Activated T-cell treated with anti-CD3 and anti-CD28 coated beads, Interleukin-2, amount 50 U/mL, for 72 hours (primary cell): ENCODE measurements around the gene PGAP3. TPM values are rescaled to one million over a fixed set of nuclear protein-coding genes. Genes with fewer than 3 reads are reported as not detected.
A peak's percentile ranks its signal among the peaks of the same experiment; 100 is the strongest.

Experiments used
- ATAC-seq, 2 donors: fragments of 150-1000 bp; cut with Tn5 transposase; replicated peaks in 1 of 2; 2 replicates each; pipeline ENCODE4 v1.10.0; 2021; ENCODE audit warnings: moderate library complexity in 2 of 2, mild to moderate bottlenecking in 1 of 2
- DNase-seq, 2 donors: peaks; one replicate each; pipeline ENCODE4 v3.0.0; 2021 to 2022; ENCODE audit warnings: mixed read lengths in 1 of 2
- H3K27ac Mint-ChIP-seq: one replicate; pipeline ENCODE4 v1.8.0; 2022; ENCODE audit warnings: mild to moderate bottlenecking, moderate library complexity, mixed read lengths
- H3K27me3 Mint-ChIP-seq: one replicate; pipeline ENCODE4 v1.8.0; 2022; ENCODE audit warnings: low read depth, mixed read lengths
- H3K36me3 Mint-ChIP-seq, 2 donors: one replicate each; pipeline ENCODE4 v1.8.0; 2022; ENCODE audit warnings: mixed read lengths in 2 of 2, mild to moderate bottlenecking in 1 of 2; ENCODE audit not compliant: insufficient read depth in 2 of 2
- H3K4me1 Mint-ChIP-seq: one replicate; pipeline ENCODE4 v1.8.0; 2022; ENCODE audit warnings: low read depth, mixed read lengths
- H3K4me3 Mint-ChIP-seq, 2 donors: one replicate each; pipeline ENCODE4 v1.8.0; 2022; ENCODE audit warnings: mild to moderate bottlenecking in 2 of 2, mixed read lengths in 2 of 2, moderate library complexity in 2 of 2
- H3K9me3 Mint-ChIP-seq, 2 donors: one replicate each; pipeline ENCODE4 v1.8.0; 2022; ENCODE audit warnings: mixed read lengths in 2 of 2
- total RNA-seq, 2 donors: library from RNA; stranded (reverse); gene quantifications; one replicate each; pipeline ENCODE4 v1.2.3, GENCODE V29; 2022

The PGAP3 gene
- total RNA-seq, 2 donors from 2014 or later: 8.5 to 12.8 TPM

- Mint-ChIP-seq H3K9me3 (no peaks in the 10 kb centered on the region), H3K4me3 (peak within 1 kb of the TSS; percentile 73 to 77), H3K27ac (no peak within 1 kb of the TSS)
Measured at GRCh38 chr17:39626171-39627046, 61.4 kb downstream of the PGAP3 start, which contains the start of gene PPP1R1B. TSS of gene PPP1R1B (plus strand) at chr17:39626952. CDS start at chr17:39627393, 441 bp downstream.

GRCh38 chr17:39625198-39625785, 62.6 kb downstream of the PGAP3 start:
- peaks cover 38% of the 10 kb centered on the region for H3K27me3 Mint-ChIP-seq
- H3K4me1 Mint-ChIP-seq: peaks cover 35% of the 10 kb centered on the region
- ATAC-seq: no peak
- H3K9me3 Mint-ChIP-seq: no peaks in the 10 kb centered on the region
- DNase-seq: no peak
- no peaks in the 10 kb centered on the region for H3K36me3 Mint-ChIP-seq
- no peak overlapping the region for H3K27ac Mint-ChIP-seq
- H3K4me3 Mint-ChIP-seq: no peak overlapping the region

More at GRCh38 chr17:39626171-39627046, 61.4 kb downstream of the PGAP3 start, which contains the start of gene PPP1R1B:
- ATAC-seq (no peak), DNase-seq (peak; percentile 33 to 40)
- H3K36me3 Mint-ChIP-seq: no peaks in the 10 kb centered on the region
- peaks cover 41% of the 10 kb centered on the region for H3K4me1 Mint-ChIP-seq
- peaks cover 45% of the 10 kb centered on the region for H3K27me3 Mint-ChIP-seq

DNA sequence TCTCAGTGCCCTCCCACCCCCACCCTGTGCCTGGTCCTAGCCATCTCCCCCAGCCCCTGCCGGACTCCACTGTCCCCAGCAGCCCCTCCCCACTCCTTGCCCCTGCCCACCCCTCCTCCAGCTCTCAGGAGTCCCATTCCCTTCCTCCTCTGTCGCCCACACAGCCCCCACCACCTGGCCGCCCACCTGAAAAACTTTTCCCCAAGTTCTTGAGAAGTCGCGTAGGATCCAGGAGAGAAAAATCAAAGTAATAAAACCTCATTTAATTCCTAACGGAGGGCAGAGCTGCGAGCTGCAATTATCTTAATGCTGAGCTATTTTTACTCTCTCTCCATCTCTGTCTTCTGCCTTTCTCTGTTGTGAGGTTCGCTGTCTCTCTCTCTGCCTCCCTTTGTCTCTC, 63.5 kb downstream of the PGAP3 start:
- Mint-ChIP-seq H3K36me3 (no peaks in the 10 kb centered on the region), H3K9me3 (no peaks in the 10 kb centered on the region), H3K27ac (no peak overlapping the region), H3K4me3 (no peak overlapping the region), H3K4me1 (peaks cover 35% of the 10 kb centered on the region), H3K27me3 (peaks cover 44% of the 10 kb centered on the region)
- DNase-seq: no peak
- no peak for ATAC-seq

DNA sequence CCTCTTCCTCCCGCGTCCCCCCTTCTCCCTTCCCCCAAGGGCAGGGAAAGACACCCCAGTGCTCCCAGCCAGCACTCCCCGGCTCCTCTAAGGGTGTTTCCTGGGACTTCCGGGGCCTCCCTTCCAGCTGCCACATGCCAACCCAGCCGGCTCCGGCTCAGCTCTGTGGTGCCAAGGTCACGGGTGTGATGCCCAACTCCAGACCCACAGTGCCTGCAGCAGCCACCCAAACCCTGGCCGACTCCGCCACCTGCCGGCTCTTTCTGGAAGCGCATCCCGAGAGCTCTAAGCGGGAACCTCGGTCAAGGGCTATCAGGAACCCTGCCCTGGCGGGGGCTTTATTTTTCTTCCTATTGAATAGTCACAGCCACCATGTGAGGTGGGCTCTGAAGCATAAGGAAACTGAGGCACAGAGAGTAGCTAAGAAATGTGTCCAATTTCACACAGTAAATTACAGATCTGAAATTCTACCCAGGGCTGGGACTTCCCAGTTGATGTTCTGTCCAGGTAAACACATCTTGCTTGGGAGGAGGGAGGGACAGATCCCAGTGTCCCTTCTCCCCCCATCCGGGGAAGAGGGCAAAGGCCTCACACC, 64.4 kb downstream of the PGAP3 start:
- no peak overlapping the region for H3K27ac Mint-ChIP-seq

DNA sequence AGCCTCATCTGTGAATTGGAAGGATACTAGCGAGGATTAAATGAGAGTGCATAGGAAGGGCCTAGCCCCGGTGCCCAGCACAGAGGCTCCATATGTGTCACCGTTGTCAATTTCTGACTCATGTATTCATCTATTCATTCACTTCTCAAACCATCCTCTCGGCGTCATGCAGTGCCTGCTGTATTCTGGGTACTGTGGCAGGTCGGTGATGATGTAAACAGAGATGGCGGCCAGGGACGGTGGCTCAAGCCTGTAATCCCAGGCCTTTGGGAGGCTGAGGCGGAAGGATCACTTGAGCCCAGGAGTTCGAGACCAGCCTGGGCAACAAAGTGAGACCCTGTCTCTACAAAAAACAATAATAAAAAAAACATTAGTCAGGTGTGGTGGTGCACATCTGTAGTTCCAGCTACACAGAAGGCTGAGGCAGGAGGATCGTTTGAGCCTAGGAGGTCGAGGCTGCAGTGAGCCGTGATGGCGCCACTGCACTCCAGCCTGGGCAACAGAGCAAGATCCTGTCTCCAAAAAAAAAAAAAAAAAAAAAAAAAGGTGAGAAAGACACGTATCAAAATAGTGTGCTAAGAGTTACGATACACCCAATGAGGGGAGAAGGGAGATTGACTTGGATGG, 65.4 kb downstream of the PGAP3 start:
- Mint-ChIP-seq H3K9me3 (no peaks in the 10 kb centered on the region), H3K4me1 (peaks cover 35% of the 10 kb centered on the region), H3K4me3 (peak overlapping the region; percentile 87 to 93), H3K27ac (peak overlapping the region; percentile 86), H3K36me3 (no peaks in the 10 kb centered on the region), H3K27me3 (peaks cover 31% of the 10 kb centered on the region)
- ATAC-seq (peak; percentile 83 to 88), DNase-seq (peak; percentile 69 to 75)

More for the DNA sequence above, 64.4 kb downstream of the PGAP3 start:
- peak; percentile 89 to 93 for DNase-seq
- Mint-ChIP-seq H3K27me3 (peaks cover 40% of the 10 kb centered on the region), H3K9me3 (no peaks in the 10 kb centered on the region), H3K36me3 (no peaks in the 10 kb centered on the region), H3K4me1 (peaks cover 35% of the 10 kb centered on the region), H3K4me3 (peak overlapping the region; percentile 70 to 93)
- ATAC-seq: peak; percentile 47 to 50

DNA sequence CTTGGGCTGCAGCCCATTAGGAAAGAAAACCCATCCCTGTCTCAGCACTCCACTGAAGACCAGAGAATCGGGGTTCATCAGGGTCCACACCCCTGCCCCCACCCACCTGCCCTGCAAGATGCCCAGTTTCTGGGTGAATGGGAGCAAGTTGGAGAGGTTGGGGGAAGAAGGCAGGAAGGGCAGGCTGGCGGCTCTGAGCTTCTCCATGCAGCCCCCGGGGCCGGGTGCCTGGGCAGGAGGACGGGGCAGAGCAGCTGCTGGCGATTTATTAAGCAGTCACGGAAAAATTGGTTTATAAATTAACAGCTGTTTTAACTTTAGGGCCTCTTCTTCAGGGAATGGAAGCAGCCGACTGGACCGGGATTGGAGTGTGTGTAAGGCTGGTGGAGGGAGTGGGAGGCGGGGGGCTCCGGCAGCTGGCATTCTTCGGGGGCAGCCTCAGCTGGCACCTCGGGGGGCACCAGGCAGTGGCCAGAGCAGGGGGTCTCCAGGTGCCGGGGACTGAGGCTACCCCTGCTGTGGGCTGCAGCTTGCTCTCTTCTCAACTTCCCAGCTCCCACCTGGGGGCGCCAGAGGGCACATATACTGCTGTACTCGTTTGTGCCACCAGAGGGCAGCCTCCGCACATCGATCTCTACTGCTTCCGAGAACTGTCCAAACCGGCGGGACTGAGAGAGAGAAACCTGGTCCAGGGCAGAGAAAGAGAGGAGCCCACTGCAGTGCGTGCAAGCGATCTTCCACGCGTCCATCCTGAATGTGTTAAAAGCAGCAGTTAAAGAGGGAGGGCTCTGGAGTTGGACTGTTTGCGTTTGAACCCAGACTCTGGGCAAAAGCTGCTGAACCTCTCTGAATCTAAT, 66.1 kb downstream of the PGAP3 start:
- Mint-ChIP-seq H3K4me1 (peaks cover 33% of the 10 kb centered on the region), H3K4me3 (peak overlapping the region; percentile 87 to 93), H3K27me3 (peaks cover 29% of the 10 kb centered on the region), H3K27ac (peak overlapping the region; percentile 86), H3K9me3 (no peaks in the 10 kb centered on the region), H3K36me3 (no peaks in the 10 kb centered on the region)
- DNase-seq (peak; percentile 81 to 92), ATAC-seq (peak; percentile 50 to 61)

Other genes starting within 250 kb of the PGAP3 start
- 10 to 100 TPM; 79.7 to 88.3 TPM for gene MED1, start 236.8 kb downstream of the PGAP3 start, total RNA-seq
- 10 to 100 TPM; 69.4 to 75.9 TPM for gene CDK12, start 226.6 kb downstream of the PGAP3 start, total RNA-seq
- not detected for gene NEUROD2, start 80.1 kb downstream of the PGAP3 start, total RNA-seq
- gene PPP1R1B, start 61.1 kb downstream of the PGAP3 start, total RNA-seq: not detected
- 10 to 100 TPM; 63.5 to 65.1 TPM for gene STARD3, start 50.9 kb downstream of the PGAP3 start, total RNA-seq
- 1 to 10 TPM; 1.4 to 1.5 TPM for gene TCAP, start 22.7 kb downstream of the PGAP3 start, total RNA-seq
- under 1 TPM; 0.41 to 0.67 TPM for gene PNMT, start 19.6 kb downstream of the PGAP3 start, total RNA-seq
- gene ERBB2, start 12.0 kb upstream of the PGAP3 start, total RNA-seq: 10 to 100 TPM in 1 of 2 donors, 1 to 10 TPM in 1; 8.2 to 12.1 TPM
- 10 to 100 TPM; 39.4 to 40.1 TPM for gene MIEN1, start 42.5 kb upstream of the PGAP3 start, total RNA-seq
- 1 to 10 TPM; 3.5 to 6.0 TPM for gene GRB7, start 49.9 kb upstream of the PGAP3 start, total RNA-seq
- gene IKZF3, start 176.3 kb upstream of the PGAP3 start, total RNA-seq: 10 to 100 TPM; 70.7 to 78.9 TPM
- under 1 TPM; 0.36 to 0.81 TPM for gene ZPBP2, start 180.1 kb upstream of the PGAP3 start, total RNA-seq
- 10 to 100 TPM; 57.0 to 58.0 TPM for gene GSDMB, start 230.6 kb upstream of the PGAP3 start, total RNA-seq
- gene ORMDL3, start 239.5 kb upstream of the PGAP3 start, total RNA-seq: 100 to 1,000 TPM; 104 to 114 TPM
- gene LRRC3C, start 239.7 kb upstream of the PGAP3 start, total RNA-seq: not detected